Sigmoid colon (tissue), 3 donors: ENCODE results near the gene RGS7BP.

ENCODE experiments used
- POLR2A ChIP-seq, 2 donors: fragments of 450-650 bp; IDR thresholded peaks; one replicate each; pipeline ENCODE4 v1.6.1; 2016; ENCODE audit warnings: antibody characterized with exemption in 2 of 2, mild to moderate bottlenecking in 2 of 2, moderate library complexity in 2 of 2
- TF ChIP-seq, protein P1 (sequence below), 4 experiments: fragments of 450-650 bp in 3 of 4; fragments of 200-600 bp in 1 of 4; IDR thresholded peaks; one replicate each; pipeline ENCODE4 v1.5.1; 2016 to 2019; ENCODE audit warnings: antibody characterized with exemption in 4 of 4, mild to moderate bottlenecking in 3 of 4, moderate library complexity in 2 of 4

DNA sequence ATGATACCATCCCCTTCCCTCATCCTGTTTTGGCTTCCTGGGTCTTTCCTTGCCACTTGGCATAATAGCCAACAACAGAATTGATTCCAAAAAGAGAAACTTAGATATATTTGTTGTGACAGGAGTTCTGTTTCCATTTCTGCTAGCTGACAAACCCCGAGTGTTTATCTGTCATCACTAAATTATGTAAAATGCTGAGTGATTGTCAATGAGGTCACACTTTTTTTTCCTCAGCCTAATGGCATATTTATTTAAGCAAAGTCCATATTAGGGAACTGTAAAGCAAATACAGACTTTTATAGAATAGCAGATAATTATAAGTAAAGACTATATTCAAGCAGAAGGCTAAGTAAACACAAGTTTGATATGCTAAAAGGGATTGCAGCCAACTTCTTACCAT is 64.0 kb downstream of the RGS7BP start:
- TF ChIP-seq, protein P1, sequence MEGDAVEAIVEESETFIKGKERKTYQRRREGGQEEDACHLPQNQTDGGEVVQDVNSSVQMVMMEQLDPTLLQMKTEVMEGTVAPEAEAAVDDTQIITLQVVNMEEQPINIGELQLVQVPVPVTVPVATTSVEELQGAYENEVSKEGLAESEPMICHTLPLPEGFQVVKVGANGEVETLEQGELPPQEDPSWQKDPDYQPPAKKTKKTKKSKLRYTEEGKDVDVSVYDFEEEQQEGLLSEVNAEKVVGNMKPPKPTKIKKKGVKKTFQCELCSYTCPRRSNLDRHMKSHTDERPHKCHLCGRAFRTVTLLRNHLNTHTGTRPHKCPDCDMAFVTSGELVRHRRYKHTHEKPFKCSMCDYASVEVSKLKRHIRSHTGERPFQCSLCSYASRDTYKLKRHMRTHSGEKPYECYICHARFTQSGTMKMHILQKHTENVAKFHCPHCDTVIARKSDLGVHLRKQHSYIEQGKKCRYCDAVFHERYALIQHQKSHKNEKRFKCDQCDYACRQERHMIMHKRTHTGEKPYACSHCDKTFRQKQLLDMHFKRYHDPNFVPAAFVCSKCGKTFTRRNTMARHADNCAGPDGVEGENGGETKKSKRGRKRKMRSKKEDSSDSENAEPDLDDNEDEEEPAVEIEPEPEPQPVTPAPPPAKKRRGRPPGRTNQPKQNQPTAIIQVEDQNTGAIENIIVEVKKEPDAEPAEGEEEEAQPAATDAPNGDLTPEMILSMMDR (IDR thresholded peaks at IDR 0.05): no peak
- TF ChIP-seq POLR2A (IDR thresholded peaks at IDR 0.05): no peak
